ENCODE results near the gene OR10V1. TPM values are rescaled to one million over a fixed set of nuclear protein-coding genes. Genes with fewer than 3 reads are reported as not detected.

OR10V1 gene
- total and polyA plus RNA-seq, 2 of the 4 experiments (the other 2 are of a cell fraction) = not detected

- intact Hi-C loops (cut with micrococcal nuclease) = loop anchor here (1.0 to 5.0 kb wide), 6 partner anchors 48 to 438 kb away; partner anchors contain the start of genes MRPL16 and PATL1
- Histone ChIP-seq H3K4me2 (ENCODE audit: low read depth, low read length) (peak overlapping the region; percentile 77), H4K20me1 (ENCODE audit: insufficient read depth, low read length) (peaks cover 5% of the 10 kb centered on the region; the same call in 1 of the 2 replicates), H4K8ac (ENCODE audit: low read depth in 2 of 2, low read length in 2 of 2) (no peak overlapping the region; a peak in 1 of 4 replicates), H3K36me3 (ENCODE audit: control insufficient read depth, insufficient read depth, low read length) (no peaks in the 10 kb centered on the region), H3K23ac (ENCODE audit: low read depth, low read length) (peak overlapping the region; percentile 70; the same call in 1 of the 2 replicates), H3K4me1 (ENCODE audit: control insufficient read depth, insufficient read depth, low read length) (peaks cover 5% of the 10 kb centered on the region), H2AK9ac (replicated peaks; ENCODE audit: low read depth, low read length, poor library complexity) (no peak overlapping the region), H3K14ac (replicated peaks; ENCODE audit: low read depth, low read length) (no peak overlapping the region; the same call in 1 of the 2 replicates), H3K4me3 (ENCODE audit: insufficient read depth, low read depth, low read length) (peak overlapping the region; percentile 83), H2BK15ac (ENCODE audit: low read depth, low read length) (no peak overlapping the region), H2AFZ (replicated peaks; ENCODE audit: low read length, poor library complexity) (peak overlapping the region; percentile 96), H3K9ac (ENCODE audit: low read depth, low read length) (peak overlapping the region; percentile 61), H2BK120ac (ENCODE audit: low read depth, low read length) (no peak overlapping the region), H3K9me3 (ENCODE audit: control insufficient read depth, insufficient read depth, low read length) (no peaks in the 10 kb centered on the region), H3K9me1 (ENCODE audit: insufficient read depth, low read length) (peaks cover 5% of the 10 kb centered on the region; the same call in 1 of the 2 replicates), H2AK5ac (ENCODE audit: low read depth, low read length) (no peak overlapping the region), H3K27me3 (ENCODE audit: control insufficient read depth, insufficient read depth, low read length) (no peaks in the 10 kb centered on the region), H4K91ac (ENCODE audit: insufficient read depth, low read depth, low read length) (no peak overlapping the region), H3K56ac (ENCODE audit: extremely low read depth, insufficient read depth, low read length) (no peak overlapping the region), H2BK5ac (ENCODE audit: low read depth, low read length, poor library complexity, severe bottlenecking) (no peak overlapping the region), H2BK20ac (ENCODE audit: low read depth, low read length) (no peak overlapping the region), H4K5ac (ENCODE audit: low read depth, low read length) (no peak overlapping the region), H3K4ac (ENCODE audit: low read depth, low read length) (no peak overlapping the region), H3K27ac (ENCODE audit: insufficient read depth, low read length) (no peak overlapping the region), H3K79me1 (ENCODE audit: low read depth in 1 of 2, low read length in 2 of 2) (peaks cover 0 to 23% of the 10 kb centered on the region in 2 experiments; a peak in 3 of 4 replicates), H3K18ac (ENCODE audit: low read depth, low read length) (no peak overlapping the region)
- DNase-seq (peak; percentile 3), ATAC-seq (ENCODE audit: low read depth) (no peak)
- dilution Hi-C loops (cut with HindIII; ENCODE audit: low sequenced_read_pairs, unreplicated experiment) = no loop called here
- POLR2A ChIA-PET (ENCODE audit: unreplicated experiment) = no interaction called here
- CTCF ChIA-PET = interaction anchor here (0.6 to 1.9 kb wide), 5 partner anchors 9 to 47 kb away, joined by 3 to 5 read pairs (median 4); no protein-coding TSS in a partner anchor
- TF ChIP-seq MAFK (IDR thresholded peaks at IDR 0.05; ENCODE audit: low read depth, low read length) = no peak
- no peak for TF ChIP-seq FOS (IDR thresholded peaks at IDR 0.05; ENCODE audit: low read depth, low read length)
- no peak for TF ChIP-seq CHD1 (IDR thresholded peaks at IDR 0.05; ENCODE audit: low read depth, low read length)
- no peak for TF ChIP-seq MAZ (IDR thresholded peaks at IDR 0.05; ENCODE audit: borderline replicate concordance, low read depth, low read length)
- TF ChIP-seq POLR2A (IDR thresholded peaks at IDR 0.05; ENCODE audit: low read depth, low read length) = no peak
- no peak for TF ChIP-seq RFX5 (IDR thresholded peaks at IDR 0.05; ENCODE audit: low read depth, low read length)
- TF ChIP-seq NFE2L2 (IDR thresholded peaks at IDR 0.05; ENCODE audit: low read depth, low read length) = no peak
- TF ChIP-seq RAD21 (IDR thresholded peaks at IDR 0.05; ENCODE audit: low read length) = no peak
- TF ChIP-seq BHLHE40 (IDR thresholded peaks at IDR 0.05; ENCODE audit: low read depth, low read length) = no peak
- no peak for TF ChIP-seq USF2 (IDR thresholded peaks at IDR 0.05; ENCODE audit: low read depth, low read length)
- TF ChIP-seq RCOR1 (IDR thresholded peaks at IDR 0.05; ENCODE audit: insufficient replicate concordance, low read length) = no peak
- no peak for TF ChIP-seq CTCF (conservative IDR thresholded peaks at IDR 0.05; ENCODE audit: low read depth, low read length)
- TF ChIP-seq SMC3 (IDR thresholded peaks at IDR 0.05; ENCODE audit: low read depth, low read length) = no peak
- TF ChIP-seq MXI1 (IDR thresholded peaks at IDR 0.05; ENCODE audit: borderline replicate concordance, low read depth, low read length) = no peak
- TF ChIP-seq CEBPB (IDR thresholded peaks at IDR 0.05; ENCODE audit: low read depth, low read length) = no peak
- no peak for TF ChIP-seq ELK1 (IDR thresholded peaks at IDR 0.05; ENCODE audit: borderline replicate concordance, low read depth, low read length)
- 1% methylated on average over 15 of the region's 20 CpGs; no CpG with 5 or more reads in 1 of the 2 experiments for WGBS, 2 experiments (ENCODE audit: extremely low coverage in 2 of 2, insufficient read length in 1 of 2)
- in situ Hi-C loops (cut with MboI; ENCODE audit: low sequenced_read_pairs) = no loop called here
- BruUV-seq (replicated peaks) = no TSS peak
Observed at GRCh38 chr11:59754494-59754858, 40.8 kb upstream of the OR10V1 start.
